Pericardium fibroblast (primary cell): ENCODE data around the gene AGO3. TPM values are rescaled to one million over a fixed set of nuclear protein-coding genes. Genes with fewer than 3 reads are reported as not detected.

Experiments
- total RNA-seq: library from RNA; depleted of rRNA; stranded (reverse); fragments of >200 nt; gene quantifications from 2 replicates; pipeline ENCODE4 v1.2.3, GENCODE V29; 2015

The AGO3 gene
- 8.2 and 11.7 TPM in 2 replicates for total RNA-seq

DNA sequence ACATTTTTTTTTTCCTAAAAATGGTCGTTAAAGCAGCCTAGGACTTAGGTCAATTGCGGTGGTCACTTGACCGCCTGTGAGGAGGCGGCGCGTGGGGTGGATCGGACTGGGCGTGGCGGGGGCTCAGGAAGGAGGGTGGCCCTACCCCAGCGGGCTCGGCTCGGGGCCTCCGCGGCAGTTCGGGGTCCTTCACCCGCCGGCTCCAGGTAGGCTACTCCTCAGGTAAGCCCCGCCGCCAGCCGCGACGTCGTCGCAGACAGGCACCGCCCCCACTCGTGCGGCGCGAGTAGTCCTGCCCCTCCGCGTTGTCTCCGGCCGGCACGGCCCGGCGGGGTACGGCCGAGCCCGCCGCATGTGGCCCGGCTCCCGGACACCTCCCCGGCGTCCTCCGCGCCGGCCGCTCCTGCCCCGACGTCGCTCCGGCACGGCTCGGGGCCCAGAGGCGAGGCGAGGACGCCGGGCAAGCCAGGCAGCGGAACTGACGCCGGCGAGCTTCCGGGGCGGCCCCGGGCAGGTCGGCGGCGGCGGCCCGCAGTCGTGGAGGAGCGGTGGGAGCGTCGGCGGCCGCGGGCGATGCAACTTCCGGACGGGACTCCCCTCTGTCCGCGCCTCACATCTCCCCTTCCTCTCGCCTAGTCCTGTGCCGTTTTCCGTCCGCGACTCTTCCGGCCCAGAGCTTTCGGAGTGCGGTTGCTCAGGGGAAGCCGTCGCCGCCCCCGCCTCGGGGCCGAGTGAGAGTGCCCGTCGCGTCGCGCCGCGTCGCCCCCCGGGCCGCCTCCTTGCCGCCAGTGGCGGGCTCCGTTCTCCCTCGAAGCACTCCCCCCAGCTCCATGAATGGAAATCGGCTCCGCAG, at the start of gene AGO3:
TSS of gene AGO3 (plus strand) at position 513 of the 853 bp plus-strand sequence. CDS start at position 835, 322 bp downstream.

DNA sequence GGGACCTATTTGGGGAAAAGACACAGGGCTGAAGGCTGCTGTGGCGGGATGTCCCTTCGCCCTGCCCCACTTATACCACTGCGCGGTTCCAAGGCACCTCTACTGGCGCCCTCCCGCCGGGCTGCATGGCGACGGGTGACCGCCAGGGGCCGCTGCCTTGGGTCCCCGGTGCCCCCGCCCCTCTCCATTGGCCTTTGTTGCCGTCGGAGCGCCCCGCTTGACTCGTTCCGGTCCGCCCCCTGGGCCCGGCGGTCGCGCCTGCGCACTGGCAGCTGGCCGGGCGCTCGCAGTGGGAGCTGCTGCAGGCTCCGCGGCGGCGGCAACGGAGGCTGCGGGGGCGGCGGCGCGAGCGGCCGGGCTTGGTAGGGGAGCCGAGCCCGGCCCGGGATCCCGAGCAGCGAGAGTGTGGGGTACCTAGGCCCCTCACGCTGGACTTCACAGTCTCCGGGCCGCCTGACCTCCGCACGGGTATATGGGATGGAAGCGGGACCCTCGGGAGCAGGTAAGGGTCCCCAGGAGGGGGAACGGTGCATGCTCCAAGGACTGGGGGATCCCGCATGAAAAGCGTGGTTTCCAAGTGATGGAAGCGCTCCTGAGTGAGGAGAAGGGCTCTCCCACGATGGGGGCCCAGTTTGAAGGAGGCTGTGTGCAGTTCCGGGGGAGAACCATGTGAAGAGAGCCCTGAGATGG, 47.8 kb upstream of the AGO3 start, which contains the start of gene AGO1:
TSS of gene AGO1 (plus strand) at position 265 of the 690 bp plus-strand sequence. CDS start at position 478, 213 bp downstream.

DNA sequence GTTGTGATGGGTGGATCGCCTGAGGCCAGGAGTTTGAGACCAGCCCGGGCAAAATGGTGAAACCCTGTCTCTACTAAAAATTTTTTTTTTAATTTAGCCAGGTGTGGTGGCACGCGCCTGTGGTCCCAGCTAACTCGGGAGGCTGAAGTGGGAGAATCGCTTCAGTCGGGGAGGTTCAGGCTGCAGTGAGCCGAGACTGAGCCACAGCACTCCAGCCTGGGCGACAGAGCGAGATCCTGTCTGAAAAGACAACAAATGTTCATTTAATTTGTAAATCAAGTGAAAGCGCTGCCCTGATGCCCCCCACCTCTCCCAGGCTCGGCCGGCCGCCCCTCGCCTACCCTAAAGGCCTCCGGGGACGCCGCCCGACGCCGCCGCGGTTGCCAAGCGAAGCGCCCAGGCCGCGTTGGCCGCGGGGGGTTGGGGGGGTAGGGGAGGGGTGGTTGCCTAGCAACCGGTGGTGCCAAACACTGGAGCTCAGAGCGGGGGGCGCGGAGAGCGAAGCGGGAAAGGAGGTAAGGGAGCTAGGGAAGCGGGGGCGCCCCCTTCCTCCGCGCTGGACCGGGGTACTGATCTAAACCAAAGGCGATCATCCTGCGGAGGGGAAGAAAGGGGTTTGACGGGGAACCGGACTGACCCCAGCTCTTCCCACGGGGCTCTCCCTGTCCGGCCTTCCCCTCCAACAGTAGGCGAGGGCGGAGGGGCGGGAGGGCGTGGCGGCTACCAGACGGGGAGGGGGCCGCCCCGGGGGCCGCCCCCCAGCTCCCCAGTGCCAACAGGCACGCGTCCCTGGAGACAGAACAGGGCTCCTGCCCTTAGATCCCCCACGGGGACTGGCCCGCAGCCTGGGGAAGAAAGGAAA, 153.0 kb downstream of the AGO3 start, which contains the start of gene TEKT2:
TSS of gene TEKT2 (plus strand) at position 460 of the 862 bp plus-strand sequence. CDS start 828 bp downstream, outside the sequence.

DNA sequence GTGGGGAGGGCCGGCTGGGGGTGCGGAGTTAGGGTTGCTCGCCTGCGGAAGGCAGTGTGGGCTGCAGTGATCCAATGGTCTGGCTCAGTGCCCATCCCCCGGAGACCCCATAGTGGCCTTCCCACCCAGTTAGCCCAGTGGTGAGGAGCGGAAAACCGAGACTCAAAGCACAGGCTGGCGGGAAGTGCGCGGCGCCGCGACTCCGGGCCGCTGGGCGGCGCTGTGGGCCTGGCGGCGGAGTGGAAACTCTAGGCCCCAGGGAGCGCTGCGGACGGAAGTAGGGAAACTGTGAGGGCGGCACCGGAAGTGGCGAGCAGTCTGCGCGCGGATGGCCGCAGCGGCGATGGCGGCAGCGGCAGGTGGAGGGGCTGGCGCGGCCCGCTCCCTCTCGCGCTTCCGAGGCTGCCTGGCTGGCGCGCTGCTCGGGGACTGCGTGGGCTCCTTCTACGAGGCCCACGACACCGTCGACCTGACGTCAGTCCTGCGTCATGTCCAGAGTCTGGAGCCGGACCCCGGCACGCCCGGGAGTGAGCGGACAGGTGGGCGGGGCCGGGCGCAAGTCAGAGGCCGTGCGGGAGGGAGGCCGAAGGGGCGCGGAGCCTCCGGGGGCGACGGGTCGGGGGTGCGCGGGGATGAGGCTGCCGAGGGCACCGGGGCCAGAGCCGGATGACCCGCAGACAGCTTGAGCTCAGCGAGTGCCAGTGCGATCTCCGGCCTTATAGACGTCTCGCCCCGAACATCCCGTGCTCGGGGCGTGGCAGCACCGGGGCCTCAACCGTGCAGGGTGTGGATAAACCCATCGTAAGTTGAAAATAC, 157.9 kb downstream of the AGO3 start, which contains the start of gene ADPRS:
TSS of gene ADPRS (plus strand) at position 316 of the 816 bp plus-strand sequence. CDS start at position 329, 13 bp downstream.

Other genes with a start within 250 kb of the AGO3 start
- gene C1orf216, start 212.2 kb upstream of the AGO3 start, total RNA-seq = 11.7 and 12.5 TPM in 2 replicates
- gene CLSPN, start 161.1 kb upstream of the AGO3 start, total RNA-seq = 0.47 and 0.85 TPM in 2 replicates
- 4.0 and 4.2 TPM in 2 replicates for gene AGO4, start 123.1 kb upstream of the AGO3 start, total RNA-seq
- 7.1 and 10.6 TPM in 2 replicates for gene AGO1, start 47.9 kb upstream of the AGO3 start, total RNA-seq
- gene TEKT2, start 153.0 kb downstream of the AGO3 start, total RNA-seq = not detected in 2 replicates
- gene ADPRS, start 157.8 kb downstream of the AGO3 start, total RNA-seq = 28.0 and 43.3 TPM in 2 replicates
- 9.4 and 21.4 TPM in 2 replicates for gene COL8A2, start 194.1 kb downstream of the AGO3 start, total RNA-seq
- 84.8 and 112 TPM in 2 replicates for gene TRAPPC3, start 218.4 kb downstream of the AGO3 start, total RNA-seq
- 102 and 188 TPM in 2 replicates for gene MAP7D1, start 225.1 kb downstream of the AGO3 start, total RNA-seq